WTC11 (cell line): Measurements from ENCODE around the gene INPP4B.

ENCODE experiments used
- CREM ChIP-seq: sonication (generic); formaldehyde crosslinking; IDR thresholded peaks from 2 replicates; pipeline ENCODE4 v1.8.1; 2022; ENCODE audit warnings: mild to moderate bottlenecking, missing genetic modification reagents, moderate library complexity
- MYBL2 ChIP-seq: sonication (generic); formaldehyde crosslinking; IDR thresholded peaks from 2 replicates; pipeline ENCODE4 v1.8.1; 2023; ENCODE audit warnings: mild to moderate bottlenecking, moderate library complexity, missing genetic modification reagents
- NR2C2 ChIP-seq: sonication (generic); formaldehyde crosslinking; IDR thresholded peaks from 2 replicates; pipeline ENCODE4 v1.8.0; 2022; ENCODE audit warnings: mild to moderate bottlenecking, missing genetic modification reagents
- TF ChIP-seq, protein P1 (sequence below): fragments of 200-600 bp; IDR thresholded peaks from 2 replicates; pipeline ENCODE4 v1.8.0; 2022; ENCODE audit warnings: antibody characterized with exemption
- TF ChIP-seq, protein P2 (sequence below): sonication (generic); formaldehyde crosslinking; IDR thresholded peaks from 2 replicates; pipeline ENCODE4 v1.8.1; 2023; ENCODE audit warnings: mild to moderate bottlenecking, missing genetic modification reagents, moderate library complexity
- TF ChIP-seq, protein P3 (sequence below): sonication (generic); formaldehyde crosslinking; IDR thresholded peaks from 2 replicates; pipeline ENCODE4 v1.8.1; 2022; ENCODE audit warnings: mild to moderate bottlenecking, missing genetic modification reagents, moderate library complexity, borderline replicate concordance

DNA sequence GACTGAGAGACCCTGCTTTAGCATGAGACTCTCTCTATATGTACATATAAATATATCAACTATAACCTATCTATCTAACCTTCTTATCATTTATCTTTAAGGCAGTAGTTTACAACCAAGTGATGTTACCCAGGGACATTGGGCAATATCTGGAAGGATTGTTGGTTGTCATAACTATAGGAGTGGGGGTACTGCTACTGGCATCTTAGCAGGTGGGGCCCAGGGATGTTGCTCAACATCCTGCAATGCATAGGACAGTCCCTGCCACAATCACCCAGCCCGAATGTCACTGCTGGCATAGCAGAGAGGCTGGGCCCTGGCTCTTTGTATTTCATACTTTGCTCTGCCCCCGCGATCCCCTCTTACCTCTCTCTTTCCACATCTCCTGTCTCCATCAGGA is 812.0 kb downstream of the INPP4B start:
- no peak for TF ChIP-seq NR2C2 (CRISPR knock-in tag)
- TF ChIP-seq, protein P1, sequence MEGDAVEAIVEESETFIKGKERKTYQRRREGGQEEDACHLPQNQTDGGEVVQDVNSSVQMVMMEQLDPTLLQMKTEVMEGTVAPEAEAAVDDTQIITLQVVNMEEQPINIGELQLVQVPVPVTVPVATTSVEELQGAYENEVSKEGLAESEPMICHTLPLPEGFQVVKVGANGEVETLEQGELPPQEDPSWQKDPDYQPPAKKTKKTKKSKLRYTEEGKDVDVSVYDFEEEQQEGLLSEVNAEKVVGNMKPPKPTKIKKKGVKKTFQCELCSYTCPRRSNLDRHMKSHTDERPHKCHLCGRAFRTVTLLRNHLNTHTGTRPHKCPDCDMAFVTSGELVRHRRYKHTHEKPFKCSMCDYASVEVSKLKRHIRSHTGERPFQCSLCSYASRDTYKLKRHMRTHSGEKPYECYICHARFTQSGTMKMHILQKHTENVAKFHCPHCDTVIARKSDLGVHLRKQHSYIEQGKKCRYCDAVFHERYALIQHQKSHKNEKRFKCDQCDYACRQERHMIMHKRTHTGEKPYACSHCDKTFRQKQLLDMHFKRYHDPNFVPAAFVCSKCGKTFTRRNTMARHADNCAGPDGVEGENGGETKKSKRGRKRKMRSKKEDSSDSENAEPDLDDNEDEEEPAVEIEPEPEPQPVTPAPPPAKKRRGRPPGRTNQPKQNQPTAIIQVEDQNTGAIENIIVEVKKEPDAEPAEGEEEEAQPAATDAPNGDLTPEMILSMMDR, result no peak
- TF ChIP-seq, protein P2, sequence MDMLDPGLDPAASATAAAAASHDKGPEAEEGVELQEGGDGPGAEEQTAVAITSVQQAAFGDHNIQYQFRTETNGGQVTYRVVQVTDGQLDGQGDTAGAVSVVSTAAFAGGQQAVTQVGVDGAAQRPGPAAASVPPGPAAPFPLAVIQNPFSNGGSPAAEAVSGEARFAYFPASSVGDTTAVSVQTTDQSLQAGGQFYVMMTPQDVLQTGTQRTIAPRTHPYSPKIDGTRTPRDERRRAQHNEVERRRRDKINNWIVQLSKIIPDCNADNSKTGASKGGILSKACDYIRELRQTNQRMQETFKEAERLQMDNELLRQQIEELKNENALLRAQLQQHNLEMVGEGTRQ (CRISPR knock-in tag), result no peak
- TF ChIP-seq, protein P3, sequence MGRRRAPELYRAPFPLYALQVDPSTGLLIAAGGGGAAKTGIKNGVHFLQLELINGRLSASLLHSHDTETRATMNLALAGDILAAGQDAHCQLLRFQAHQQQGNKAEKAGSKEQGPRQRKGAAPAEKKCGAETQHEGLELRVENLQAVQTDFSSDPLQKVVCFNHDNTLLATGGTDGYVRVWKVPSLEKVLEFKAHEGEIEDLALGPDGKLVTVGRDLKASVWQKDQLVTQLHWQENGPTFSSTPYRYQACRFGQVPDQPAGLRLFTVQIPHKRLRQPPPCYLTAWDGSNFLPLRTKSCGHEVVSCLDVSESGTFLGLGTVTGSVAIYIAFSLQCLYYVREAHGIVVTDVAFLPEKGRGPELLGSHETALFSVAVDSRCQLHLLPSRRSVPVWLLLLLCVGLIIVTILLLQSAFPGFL, result no peak
- TF ChIP-seq MYBL2 (CRISPR knock-in tag), result no peak
- TF ChIP-seq CREM (CRISPR knock-in tag), result no peak
